Iris pigment epithelial cell (primary cell): Measurements from ENCODE around the gene MAP3K7CL.
"Not testable (repeated sequence)": the region's sequence is repeated elsewhere in the genome, so short reads cannot be mapped to it uniquely, and the experiment has no call there.

Source experiments
- DNase-seq: peaks from one replicate; pipeline ENCODE4 v3.0.0-alpha.2; 2011; ENCODE audit warnings: low read depth

MAP3K7CL gene

GRCh38 chr21:29133796-29134195 lies 3.4 kb downstream of the MAP3K7CL start:
- no peak for DNase-seq

DNA sequence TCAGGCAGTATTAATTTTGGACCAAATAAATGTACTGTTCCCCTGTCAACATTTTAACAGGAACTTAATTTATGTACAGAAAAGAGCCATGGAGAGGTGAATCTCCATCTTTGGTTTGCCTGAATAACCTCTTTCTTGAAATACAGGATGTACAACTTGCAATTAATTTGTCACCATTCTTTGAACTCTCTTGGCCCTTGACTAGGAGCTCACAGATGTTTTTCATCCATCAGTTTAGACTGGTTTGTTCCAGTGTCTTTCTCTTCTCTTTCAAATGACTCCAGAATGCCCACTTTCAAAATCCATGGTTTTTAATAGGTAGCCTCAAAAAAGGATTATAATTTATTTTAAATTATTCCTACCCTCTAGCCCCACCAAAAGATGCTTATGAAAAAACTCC lies 5.0 kb downstream of the MAP3K7CL start:
- no peak for DNase-seq

DNA sequence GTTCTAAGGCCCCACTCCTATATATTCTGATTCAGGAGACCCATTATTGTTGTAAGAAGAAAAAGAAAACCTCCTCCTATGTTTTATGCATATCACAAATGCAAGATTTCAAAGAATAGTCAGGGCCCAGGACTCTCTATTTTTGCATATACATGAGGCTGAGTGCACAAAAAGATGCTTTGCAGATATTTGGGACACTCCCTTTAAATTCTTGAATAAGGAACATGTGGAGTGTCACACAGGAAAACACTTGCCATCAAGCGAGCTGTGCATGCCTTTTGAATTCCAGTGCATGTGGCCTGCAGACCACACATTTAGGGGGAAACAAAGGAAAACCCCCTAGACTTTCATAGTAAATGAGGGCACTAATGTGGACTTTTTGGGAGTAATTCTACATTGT lies 5.6 kb downstream of the MAP3K7CL start:
- no peak for DNase-seq

GRCh38 chr21:29144736-29145353 lies 14.4 kb downstream of the MAP3K7CL start:
- peak; percentile 50 for DNase-seq

DNA sequence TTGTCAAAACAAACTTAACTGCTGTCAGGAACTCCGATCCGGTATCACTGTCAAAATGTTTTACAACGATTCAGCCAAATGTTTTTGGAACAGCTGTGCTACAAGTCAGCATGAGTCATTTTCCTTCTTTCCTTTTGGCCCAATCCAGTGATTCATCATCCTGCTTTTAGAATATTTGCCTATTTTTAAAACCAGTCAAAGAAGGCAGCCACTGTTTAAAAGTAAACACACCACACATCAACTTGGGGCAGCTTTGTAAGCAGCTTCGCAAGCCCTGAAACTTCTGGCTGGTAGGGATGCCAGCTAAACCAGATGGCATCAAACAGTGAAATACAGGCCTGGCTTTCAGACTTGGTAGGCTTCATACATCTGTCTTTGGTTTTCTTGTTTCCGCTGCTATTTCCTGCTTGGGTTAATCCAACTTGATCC lies 14.9 kb downstream of the MAP3K7CL start:
- peak; percentile 94 for DNase-seq

DNA sequence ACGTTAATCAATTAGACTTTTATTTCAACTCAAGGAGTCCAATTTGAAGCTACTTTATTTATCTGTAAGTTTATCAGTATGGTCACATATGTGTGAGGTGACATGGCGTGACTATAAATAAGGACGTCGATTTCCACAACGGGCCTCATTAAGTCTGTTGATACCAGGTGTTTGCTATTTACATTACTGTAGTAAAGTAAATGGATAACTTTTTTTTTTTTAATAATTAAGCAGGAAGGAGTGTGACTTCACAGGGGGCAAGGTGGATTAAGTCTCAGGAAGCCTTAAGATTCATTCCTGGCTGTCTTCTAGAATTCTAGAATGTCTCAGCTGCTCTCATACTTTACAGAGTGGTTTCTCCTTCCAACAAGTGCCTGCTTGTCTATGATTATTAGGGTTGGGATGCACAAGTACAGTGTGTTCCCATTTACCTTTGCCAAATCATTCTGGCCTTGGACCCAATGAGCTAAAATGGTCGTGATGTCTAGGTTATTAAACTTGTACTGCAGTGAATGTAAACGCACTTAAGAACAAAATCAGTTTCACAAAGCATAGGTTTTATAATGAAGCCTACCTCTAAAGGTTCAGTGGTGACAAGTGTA lies 15.5 kb downstream of the MAP3K7CL start:
- no peak for DNase-seq

- peak; percentile 46 for DNase-seq
Observed at GRCh38 chr21:29146726-29147125, 16.3 kb downstream of the MAP3K7CL start.

GRCh38 chr21:29148530-29148929 lies 18.1 kb downstream of the MAP3K7CL start:
- peak; percentile 55 for DNase-seq

DNA sequence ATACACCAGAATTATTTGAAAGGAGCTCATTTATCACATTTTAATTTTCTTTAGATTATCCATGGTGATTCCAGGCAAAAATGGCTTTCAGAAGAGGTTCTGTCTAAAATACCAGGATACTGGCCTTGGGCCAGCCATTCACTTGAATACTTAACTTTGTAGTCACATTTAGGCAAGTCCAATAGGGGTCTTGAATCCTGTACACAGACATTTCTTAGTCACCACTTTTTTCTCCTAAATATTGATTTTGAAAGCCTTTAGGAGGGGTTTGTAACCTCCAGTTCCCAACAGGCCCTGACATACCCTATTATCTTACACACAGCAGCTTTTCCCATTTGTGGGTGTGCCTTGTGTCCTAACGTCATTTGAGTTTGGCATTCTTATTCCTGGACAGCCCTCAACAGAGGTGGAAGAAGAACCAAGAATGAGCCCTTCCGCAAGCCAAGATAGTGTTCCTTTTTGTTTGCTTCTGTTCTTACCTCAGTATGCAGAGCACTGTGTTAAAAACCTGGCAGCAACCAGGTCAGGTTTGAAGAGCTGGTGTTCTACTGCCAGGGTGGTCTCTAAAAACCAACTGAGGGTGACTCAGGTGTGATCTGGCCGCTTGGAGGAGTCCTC lies 19.5 kb downstream of the MAP3K7CL start:
- peak; percentile 55 for DNase-seq

DNA sequence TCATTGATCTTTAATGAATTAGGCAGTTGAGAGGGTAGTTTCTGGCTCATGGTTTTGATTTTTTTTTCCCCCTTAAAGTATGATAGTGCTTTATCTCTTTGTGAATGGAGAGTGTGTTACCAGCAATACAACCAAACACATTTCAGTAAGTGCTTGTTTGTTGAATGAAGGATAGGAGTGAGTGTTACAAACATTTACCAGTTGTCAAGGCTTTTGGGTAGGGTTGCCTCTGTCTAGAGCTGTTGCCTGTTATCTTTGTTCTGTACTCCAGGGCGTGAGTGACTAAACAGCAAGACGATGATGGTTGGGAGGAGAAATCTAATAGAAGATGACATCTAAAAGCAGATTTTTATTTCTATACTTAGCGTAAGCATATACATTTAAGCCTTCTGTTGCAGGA lies 21.5 kb downstream of the MAP3K7CL start:
- DNase-seq, result no peak

- DNase-seq, result peak; percentile 41
Observed at GRCh38 chr21:29152916-29153315, 22.5 kb downstream of the MAP3K7CL start.

GRCh38 chr21:29154270-29154669 lies 23.8 kb downstream of the MAP3K7CL start:
- no peak for DNase-seq

DNA sequence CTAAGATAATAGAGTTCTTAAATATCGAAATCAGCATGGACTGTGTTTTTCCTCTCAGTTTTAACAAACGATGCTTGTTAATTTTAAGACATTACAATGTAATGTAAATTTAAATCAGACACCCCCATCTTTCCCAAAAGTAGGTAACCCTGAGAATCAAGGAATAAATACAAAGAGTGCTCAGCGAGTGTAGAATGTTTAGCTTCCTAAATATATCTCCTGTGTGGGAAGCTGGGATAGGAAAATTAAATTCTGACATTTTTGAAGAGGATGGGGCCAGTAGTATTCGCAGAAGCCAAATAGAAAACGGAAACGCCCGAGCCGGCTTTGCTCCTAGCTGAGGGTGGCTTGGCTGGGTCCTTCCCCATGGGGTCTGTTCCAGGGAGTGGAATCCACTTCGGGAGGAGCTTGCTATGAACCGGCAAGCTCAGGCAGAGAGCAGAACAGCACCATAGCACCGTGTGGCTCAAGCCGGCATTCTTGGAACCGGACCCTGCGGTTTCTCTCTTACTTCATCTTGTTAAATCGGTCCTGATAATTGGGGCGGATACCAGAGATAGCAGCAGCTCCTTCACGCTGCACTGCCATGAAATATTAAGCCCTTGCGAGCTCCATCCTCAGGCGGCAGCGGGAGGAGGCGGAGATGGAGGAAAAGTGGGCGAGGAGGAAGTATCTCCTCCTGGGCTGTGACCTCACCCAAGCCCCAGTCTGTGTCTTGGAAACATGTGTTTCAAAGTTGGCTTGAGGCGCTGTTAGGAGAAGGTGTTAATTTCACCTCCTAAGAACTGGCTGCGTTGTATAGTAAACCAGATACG lies 24.9 kb downstream of the MAP3K7CL start:
- DNase-seq, result peak; percentile 80

DNA sequence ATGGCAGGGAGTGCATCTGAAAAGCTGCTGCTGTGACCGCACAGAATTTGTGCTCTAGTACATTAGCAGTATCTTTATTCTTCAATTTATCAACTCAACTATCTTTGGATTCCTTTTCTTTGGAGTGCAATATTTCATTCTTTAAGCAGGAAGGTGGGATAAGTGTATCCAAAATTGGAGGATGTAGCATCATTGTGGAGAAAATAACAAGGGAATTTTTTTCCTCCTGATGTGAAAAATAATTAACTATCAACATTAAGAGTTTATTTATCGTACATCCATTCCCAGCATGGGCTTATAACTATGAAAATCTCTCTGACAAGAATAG lies 25.5 kb downstream of the MAP3K7CL start:
- DNase-seq, result no peak

DNA sequence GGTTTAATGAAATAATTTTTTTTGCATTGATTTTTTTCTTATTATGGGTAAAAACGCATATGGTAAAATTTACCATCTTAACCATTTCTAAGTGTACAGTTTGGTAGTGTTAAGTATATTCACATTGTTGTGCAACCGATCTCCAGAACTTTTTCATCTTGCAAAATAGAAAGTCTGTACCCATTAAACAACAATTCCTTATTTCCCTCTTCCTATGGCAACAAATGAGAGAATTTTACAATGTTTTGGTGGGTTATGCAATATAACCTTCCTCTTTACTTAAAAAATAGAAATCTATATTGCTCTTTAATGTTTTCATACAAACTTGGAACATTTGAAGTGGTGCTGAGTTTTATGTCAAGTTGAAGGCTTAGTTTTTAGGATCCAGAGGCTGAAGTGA lies 26.6 kb downstream of the MAP3K7CL start:
- DNase-seq, result no peak

GRCh38 chr21:29159842-29160241 lies 29.4 kb downstream of the MAP3K7CL start:
- DNase-seq, result no peak

DNA sequence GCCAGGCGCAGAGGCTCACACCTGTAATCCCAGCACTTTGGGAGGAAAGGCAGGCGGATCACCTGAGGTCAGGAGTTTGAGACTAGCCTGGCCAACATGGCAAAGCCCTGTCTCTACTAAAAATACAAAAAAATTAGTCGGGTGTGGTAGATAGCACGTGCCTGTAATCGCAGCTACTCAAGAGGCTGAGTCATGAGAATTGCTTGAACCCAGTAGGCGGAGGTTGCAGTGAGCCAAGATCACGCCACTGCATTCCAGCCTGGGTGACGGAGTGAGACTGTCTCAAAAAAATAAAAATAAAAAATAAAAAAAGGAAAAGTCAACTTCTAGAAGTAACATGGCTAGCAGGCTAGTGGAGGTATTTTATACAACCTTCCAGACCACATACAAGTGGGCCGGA lies 32.4 kb downstream of the MAP3K7CL start:
- peak; percentile 91 for DNase-seq

- no peak for DNase-seq
Observed at GRCh38 chr21:29163341-29164115, 33.1 kb downstream of the MAP3K7CL start.

GRCh38 chr21:29164323-29164942 lies 34.0 kb downstream of the MAP3K7CL start:
- peak; percentile 90 for DNase-seq

GRCh38 chr21:29166323-29166722 lies 35.9 kb downstream of the MAP3K7CL start:
- DNase-seq, result no peak

- DNase-seq, result no peak
Observed at GRCh38 chr21:29166853-29167252, 36.4 kb downstream of the MAP3K7CL start.

DNA sequence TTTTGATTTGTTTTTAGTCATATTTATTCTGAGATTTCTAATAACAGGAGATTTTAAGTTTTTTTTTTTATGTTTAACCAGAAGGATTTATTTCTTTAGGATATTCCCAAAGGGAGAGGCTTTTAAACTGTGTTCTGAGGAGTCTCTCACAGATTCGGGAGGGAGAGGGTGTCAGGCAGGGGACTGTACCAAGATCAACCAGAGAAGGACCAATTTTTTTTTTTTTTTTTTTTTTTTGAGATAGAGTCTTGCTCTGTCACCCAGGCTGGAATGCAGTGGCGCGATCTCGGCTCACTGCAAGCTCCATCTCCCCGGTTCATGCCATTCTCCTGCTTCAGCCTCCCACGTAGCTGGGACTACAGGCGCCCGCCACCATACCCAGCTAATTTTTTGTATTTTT lies 37.0 kb downstream of the MAP3K7CL start:
- DNase-seq, result not testable (repeated sequence)
